CD14-positive monocyte (primary cell): ENCODE measurements around the gene SPTB. TPM values are rescaled to one million over a fixed set of nuclear protein-coding genes. Genes with fewer than 3 reads are reported as not detected.

Experiments used
- DNase-seq, 3 donors: peaks; one replicate each; pipeline ENCODE4 v3.0.0-alpha.2; 2011 to 2022
- H2AFZ ChIP-seq: 2 replicates; pipeline ENCODE4 v1.6.0; 2012; ENCODE audit warnings: mild to moderate bottlenecking, low read depth, low read length, inconsistent platforms; ENCODE audit not compliant: insufficient read depth, poor library complexity, severe bottlenecking
- H3K27ac ChIP-seq, 2 donors: 1 replicate in 1 of 2; 2 replicates in 1 of 2; pipeline ENCODE4 v1.5.1; 2012 to 2013; ENCODE audit warnings: low read length in 2 of 2, control low read depth in 1 of 2, inconsistent platforms in 1 of 2, low read depth in 1 of 2, mild to moderate bottlenecking in 1 of 2
- H3K27me3 ChIP-seq, 2 donors: one replicate each; pipeline versions ENCODE4 v1.6.0 to v1.6.1; 2011 to 2013; ENCODE audit warnings: low read length in 2 of 2; ENCODE audit not compliant: control insufficient read depth in 2 of 2, insufficient read depth in 2 of 2
- H3K36me3 ChIP-seq, 2 donors: replicated peaks in 1 of 2; 1 replicate in 1 of 2; 2 replicates in 1 of 2; pipeline versions ENCODE4 v1.5.1 to v1.6.1; 2012 to 2013; ENCODE audit warnings: low read length in 2 of 2, control low read depth in 1 of 2, inconsistent platforms in 1 of 2, mild to moderate bottlenecking in 1 of 2; ENCODE audit not compliant: insufficient read depth in 2 of 2, control insufficient read depth in 1 of 2
- H3K4me1 ChIP-seq, 2 donors: 1 replicate in 1 of 2; 2 replicates in 1 of 2; pipeline versions ENCODE4 v1.5.1 to v1.6.1; 2012 to 2013; ENCODE audit warnings: low read length in 2 of 2, control low read depth in 1 of 2, inconsistent platforms in 1 of 2, mild to moderate bottlenecking in 1 of 2, moderate library complexity in 1 of 2; ENCODE audit not compliant: insufficient read depth in 2 of 2, control insufficient read depth in 1 of 2
- H3K4me2 ChIP-seq: replicated peaks from 2 replicates; pipeline ENCODE3; 2012; ENCODE audit warnings: low read length, moderate library complexity, mild to moderate bottlenecking; ENCODE audit not compliant: poor library complexity, severe bottlenecking; ENCODE audit errors: extremely low read depth
- H3K4me3 ChIP-seq, 3 experiments: fragments of 200-600 bp in 1 of 3; sonication (generic) in 1 of 3; replicated peaks in 1 of 3; 1 replicate in 2 of 3; 2 replicates in 1 of 3; pipeline ENCODE4 v1.5.1; 2011 to 2013; ENCODE audit warnings: low read length in 3 of 3, mild to moderate bottlenecking in 3 of 3, control low read depth in 2 of 3, low read depth in 2 of 3, inconsistent platforms in 1 of 3, moderate library complexity in 1 of 3
- H3K79me2 ChIP-seq: 2 replicates; pipeline ENCODE4 v1.6.0; 2012; ENCODE audit warnings: mild to moderate bottlenecking, control low read depth, inconsistent platforms, low read length, moderate library complexity; ENCODE audit not compliant: insufficient read depth
- H3K9ac ChIP-seq: 2 replicates; pipeline ENCODE4 v1.6.0; 2017; ENCODE audit warnings: low read length, mild to moderate bottlenecking; ENCODE audit not compliant: insufficient read depth, poor library complexity, severe bottlenecking
- H3K9me3 ChIP-seq, 2 donors: replicated peaks in 1 of 2; 1 replicate in 1 of 2; 2 replicates in 1 of 2; pipeline versions ENCODE4 v1.5.1 to v1.6.1; 2012 to 2013; ENCODE audit warnings: low read length in 2 of 2, control low read depth in 1 of 2; ENCODE audit not compliant: control insufficient read depth in 1 of 2, insufficient read depth in 1 of 2
- H4K20me1 ChIP-seq: 2 replicates; pipeline ENCODE4 v1.6.0; 2012; ENCODE audit warnings: mild to moderate bottlenecking, low read length, control low read depth, moderate library complexity; ENCODE audit not compliant: insufficient read depth
- H3K27ac Mint-ChIP-seq, 7 donors: one replicate each; pipeline ENCODE4 v1.8.0; 2020; ENCODE audit warnings: mild to moderate bottlenecking in 7 of 7, mixed read lengths in 7 of 7, moderate library complexity in 6 of 7, inconsistent platforms in 2 of 7
- H3K27me3 Mint-ChIP-seq, 3 donors: one replicate each; pipeline ENCODE4 v1.8.0; 2021 to 2022; ENCODE audit warnings: low read depth in 3 of 3, mild to moderate bottlenecking in 3 of 3, mixed read lengths in 3 of 3, moderate library complexity in 3 of 3, inconsistent platforms in 1 of 3
- H3K36me3 Mint-ChIP-seq, 2 donors: one replicate each; pipeline ENCODE4 v1.8.0; 2020; ENCODE audit warnings: mixed read lengths in 2 of 2, inconsistent platforms in 1 of 2, mild to moderate bottlenecking in 1 of 2
- H3K4me1 Mint-ChIP-seq: one replicate; pipeline ENCODE4 v1.8.0; 2020; ENCODE audit warnings: mild to moderate bottlenecking, mixed read lengths
- H3K4me3 Mint-ChIP-seq, 2 donors: one replicate each; pipeline ENCODE4 v1.8.0; 2020; ENCODE audit warnings: mild to moderate bottlenecking in 2 of 2, mixed read lengths in 2 of 2, moderate library complexity in 1 of 2
- H3K9me3 Mint-ChIP-seq, 7 donors: one replicate each; pipeline ENCODE4 v1.8.0; 2020 to 2022; ENCODE audit warnings: mixed read lengths in 7 of 7, mild to moderate bottlenecking in 6 of 7, moderate library complexity in 6 of 7, inconsistent platforms in 2 of 7
- CTCF ChIP-seq: fragments of 200-600 bp; IDR thresholded peaks from one replicate; pipeline ENCODE4 v1.8.0; 2022; ENCODE audit warnings: antibody characterized with exemption, mild to moderate bottlenecking
- WGBS: methylation state at CpG from one replicate; pipeline ENCODE4 v1.1.5; 2013; ENCODE audit warnings: missing lambda C conversion rate; ENCODE audit not compliant: insufficient coverage; 5-methylcytosine and 5-hydroxymethylcytosine counted together
- intact Hi-C, 2 donors: fragments of 100-400 bp; cut with micrococcal nuclease; formaldehyde crosslinking; loops; one replicate each; pipeline versions ENCODE4 v1.15.0 to v1.15.1; 2023
- polyA plus RNA-seq, 3 donors: library from polyadenylated mRNA; depleted of rRNA in 1 of 3; unstranded in 2 of 3; stranded (reverse) in 1 of 3; fragments of 300-500 nt in 2 of 3; fragments of >200 nt in 1 of 3; fragmentation: Illumina TruSeq in 2 of 3; gene quantifications; 1 replicate in 2 of 3; 2 replicates in 1 of 3; pipeline ENCODE4 v1.2.3, GENCODE V29; 2012 to 2021

SPTB gene
- polyA plus RNA-seq, 3 donors = not detected

DNA sequence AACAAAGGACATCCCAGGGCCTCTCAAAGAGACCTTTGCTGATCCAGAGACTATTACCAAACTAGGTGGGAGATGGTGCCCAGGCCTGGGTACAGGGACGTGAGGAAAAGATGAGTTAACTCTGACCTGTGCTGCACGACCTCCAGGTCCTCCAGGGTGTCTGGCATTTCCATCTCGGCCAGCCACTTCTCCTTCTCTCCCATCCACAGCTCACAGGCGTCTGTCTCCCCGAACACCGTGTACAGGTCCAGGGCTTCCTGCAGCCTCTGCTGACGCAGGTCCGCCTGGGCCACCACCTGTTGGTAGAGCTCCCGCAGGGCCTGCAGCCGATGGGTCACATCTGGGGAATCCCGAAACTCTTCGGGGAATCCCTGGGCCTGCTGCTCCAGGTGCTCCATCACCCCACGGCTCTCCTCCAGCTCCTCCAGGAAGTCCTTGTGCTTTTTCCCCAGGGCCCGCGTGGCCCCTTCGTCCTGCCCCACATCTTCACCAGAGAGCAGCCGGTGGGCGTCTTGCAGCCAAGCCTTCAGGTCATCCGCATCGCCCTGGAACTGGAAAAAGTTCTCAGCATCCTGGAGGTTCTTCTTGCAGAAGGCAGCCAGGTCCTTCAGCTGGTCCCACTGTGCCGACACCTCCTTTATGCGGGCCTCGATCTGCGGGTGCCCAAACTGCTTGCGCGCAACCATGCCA, 86.7 kb downstream of the SPTB start:
- TF ChIP-seq CTCF = no peak
- Histone ChIP-seq H3K4me3 (no peak overlapping the region), H3K4me1 (no peaks in the 10 kb centered on the region), H3K27me3 (no peaks in the 10 kb centered on the region), H3K9ac (no peak overlapping the region), H3K36me3 (no peaks in the 10 kb centered on the region), H3K79me2 (no peaks in the 10 kb centered on the region), H3K27ac (no peak overlapping the region), H3K4me2 (no peak overlapping the region), H4K20me1 (no peaks in the 10 kb centered on the region), H3K9me3 (no peaks in the 10 kb centered on the region), H2AFZ (no peak overlapping the region)
- WGBS = 96% methylated on average over 26 of the region's 26 CpGs
- Mint-ChIP-seq H3K27me3 (peaks cover 3 to 7% (median 6%) of the 10 kb centered on the region in 3 donors), H3K9me3 (no peaks in the 10 kb centered on the region), H3K4me3 (no peak overlapping the region), H3K36me3 (no peaks in the 10 kb centered on the region), H3K27ac (no peak overlapping the region), H3K4me1 (peaks cover 2% of the 10 kb centered on the region)
- intact Hi-C loops = no loop called here
- DNase-seq = no peak

GRCh38 chr14:64792231-64792630, 87.5 kb downstream of the SPTB start:
- no peaks in the 10 kb centered on the region for H4K20me1 ChIP-seq
- H3K9me3 Mint-ChIP-seq = no peaks in the 10 kb centered on the region
- H3K9ac ChIP-seq = no peak overlapping the region
- intact Hi-C loops = no loop called here
- H3K36me3 ChIP-seq = no peaks in the 10 kb centered on the region
- H3K9me3 ChIP-seq = no peaks in the 10 kb centered on the region
- no peak overlapping the region for H3K4me3 ChIP-seq
- H3K79me2 ChIP-seq = no peaks in the 10 kb centered on the region
- H3K4me1 Mint-ChIP-seq = no peaks in the 10 kb centered on the region
- H3K4me2 ChIP-seq = no peak overlapping the region
- H3K27ac Mint-ChIP-seq = peak overlapping the region in 1 of 7 donors; percentile 7
- peaks cover 2 to 8% (median 7%) of the 10 kb centered on the region in 3 donors for H3K27me3 Mint-ChIP-seq
- H3K4me3 Mint-ChIP-seq = no peak overlapping the region
- DNase-seq = no peak
- no peaks in the 10 kb centered on the region for H3K4me1 ChIP-seq
- H2AFZ ChIP-seq = no peak overlapping the region
- no peak overlapping the region for H3K27ac ChIP-seq
- no peak for TF ChIP-seq CTCF
- H3K36me3 Mint-ChIP-seq = no peaks in the 10 kb centered on the region
- no peaks in the 10 kb centered on the region for H3K27me3 ChIP-seq
- 92% methylated on average over 4 of the region's 4 CpGs for WGBS
